GDM1 (cell line): ENCODE data around the gene FAM240A.
"Not testable (repeated sequence)": the region's sequence is repeated elsewhere in the genome, so short reads cannot be mapped to it uniquely, and the experiment has no call there.

Experiments
- DNase-seq: peaks from one replicate; lab custom pipeline; 2025; lab: John Stamatoyannopoulos, UW

Gene FAM240A

DNA sequence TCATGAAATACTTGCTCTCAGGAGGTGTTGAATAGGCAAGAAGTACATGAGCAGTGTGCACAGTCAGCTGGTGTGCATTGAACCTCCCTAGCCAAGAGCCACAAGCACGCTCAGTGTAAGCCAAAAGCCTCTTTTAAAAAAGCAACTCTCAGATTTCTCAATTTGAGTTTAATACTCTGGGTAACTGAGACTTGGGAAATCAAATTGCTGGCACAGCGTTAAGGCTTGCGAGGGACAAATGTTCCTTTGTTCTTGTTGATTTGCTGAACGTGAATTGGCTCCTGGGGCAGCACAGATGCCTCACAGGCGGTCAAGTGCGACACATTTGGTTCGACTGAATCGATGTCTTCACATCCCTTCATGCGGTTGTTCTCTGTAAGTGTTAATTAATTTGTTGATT lies at the start of gene FAM240A:
TSS of gene FAM240A (plus strand) at position 202 of the 400 bp plus-strand sequence. CDS start at position 361, 159 bp downstream.
- no peak for DNase-seq

GRCh38 chr3:46564190-46565021 lies 47.9 kb upstream of the FAM240A start:
- no peak for DNase-seq

DNA sequence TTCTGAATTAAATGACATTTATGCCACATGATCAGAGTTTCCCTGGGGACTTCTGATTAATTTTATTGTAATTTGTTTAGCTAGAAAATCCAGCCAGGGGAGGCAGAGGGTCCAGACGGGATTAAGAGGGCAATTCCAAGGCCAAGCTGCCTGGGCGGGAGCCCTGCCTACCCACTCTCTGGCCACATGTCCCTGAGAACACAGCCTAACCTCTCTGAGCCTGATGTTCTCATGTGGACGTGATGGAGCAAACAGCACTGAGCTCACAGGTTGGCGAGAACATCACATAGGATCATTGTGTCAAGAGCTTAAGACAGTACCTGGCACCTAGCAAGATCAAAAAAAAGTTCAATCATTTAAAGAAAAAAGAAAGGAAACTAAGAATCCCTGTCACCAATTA lies 47.2 kb upstream of the FAM240A start:
- no peak for DNase-seq

- DNase-seq: no peak
Measured at GRCh38 chr3:46565607-46566039, 46.7 kb upstream of the FAM240A start.

GRCh38 chr3:46566040-46566641 lies 46.2 kb upstream of the FAM240A start, which contains the start of gene LRRC2:
LRRC2 (minus strand) TSS chr3:46566302; CDS start chr3:46551591, 14,711 bp downstream.
- no peak for DNase-seq

- DNase-seq: no peak
Measured at GRCh38 chr3:46571684-46572083, 40.6 kb upstream of the FAM240A start.

DNA sequence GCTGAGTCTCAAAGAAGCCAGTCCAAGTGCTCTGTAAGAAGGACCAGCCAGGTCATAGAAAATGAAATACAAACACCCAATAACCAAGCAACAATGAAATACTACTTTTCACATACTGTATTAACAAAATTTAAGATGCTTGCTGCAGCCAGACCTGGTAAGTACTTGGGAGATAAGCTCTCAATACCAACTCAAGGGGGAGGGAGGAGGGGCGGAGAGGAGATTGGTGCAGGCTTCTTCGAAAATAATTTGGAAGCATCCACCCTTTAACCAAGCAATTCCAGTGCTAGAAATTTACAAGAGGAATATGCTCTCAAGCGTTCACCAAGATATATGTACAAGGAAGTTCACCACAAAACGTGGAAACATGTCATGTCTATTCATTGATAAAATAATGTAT lies 38.6 kb upstream of the FAM240A start:
- DNase-seq: no peak

DNA sequence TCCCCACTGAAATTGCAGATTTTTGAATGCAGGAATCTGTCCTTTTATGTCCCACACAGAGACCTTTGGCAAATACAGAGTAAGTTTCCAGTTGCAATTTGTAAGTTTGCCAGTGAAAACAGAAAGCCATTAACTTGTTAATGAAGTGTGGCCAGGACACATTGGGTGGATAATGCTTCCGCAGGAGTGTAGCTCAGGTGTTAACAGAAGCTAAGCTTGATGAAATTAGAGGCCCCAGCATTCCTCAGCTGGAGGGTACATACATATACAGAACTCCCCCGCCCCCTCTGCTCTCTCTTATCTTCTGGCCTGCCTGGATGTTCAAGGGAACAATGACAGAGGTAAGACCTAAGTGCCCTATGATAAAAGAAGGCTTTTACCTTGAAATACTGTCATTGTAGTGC lies 38.1 kb upstream of the FAM240A start:
- no peak for DNase-seq

DNA sequence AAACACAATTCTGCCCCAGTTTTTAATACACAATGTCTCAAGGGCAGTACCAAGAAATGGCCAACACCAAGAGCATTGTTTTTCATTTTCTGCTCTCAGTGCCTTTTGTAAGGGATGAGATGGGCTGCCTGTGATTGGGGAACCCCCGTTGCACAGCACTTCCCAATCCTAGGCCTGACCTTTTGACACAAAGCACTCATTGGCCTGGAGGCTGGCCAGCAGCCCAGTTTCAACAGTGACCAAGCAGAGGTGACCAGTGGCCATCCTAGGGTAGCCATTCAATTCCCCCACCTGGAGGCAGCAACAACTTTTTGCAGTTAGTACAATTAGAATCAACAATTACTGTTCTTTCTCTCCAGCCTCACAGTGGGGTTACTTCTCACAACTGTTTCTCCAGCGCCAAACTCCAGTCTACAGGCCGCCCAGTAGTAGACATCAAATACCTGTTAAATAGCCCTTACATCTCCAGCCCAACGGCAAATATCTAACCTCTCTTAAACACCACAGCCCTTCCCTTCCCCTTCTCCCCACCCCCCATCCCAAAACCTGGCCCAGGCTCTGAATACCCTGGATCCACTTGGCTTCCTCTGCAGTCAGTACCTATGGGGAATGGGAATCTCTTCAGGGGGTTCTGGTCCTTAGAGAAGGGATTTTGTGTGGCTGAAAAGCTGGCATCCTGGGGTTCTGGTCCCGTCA lies 37.3 kb upstream of the FAM240A start:
- DNase-seq: no peak

DNA sequence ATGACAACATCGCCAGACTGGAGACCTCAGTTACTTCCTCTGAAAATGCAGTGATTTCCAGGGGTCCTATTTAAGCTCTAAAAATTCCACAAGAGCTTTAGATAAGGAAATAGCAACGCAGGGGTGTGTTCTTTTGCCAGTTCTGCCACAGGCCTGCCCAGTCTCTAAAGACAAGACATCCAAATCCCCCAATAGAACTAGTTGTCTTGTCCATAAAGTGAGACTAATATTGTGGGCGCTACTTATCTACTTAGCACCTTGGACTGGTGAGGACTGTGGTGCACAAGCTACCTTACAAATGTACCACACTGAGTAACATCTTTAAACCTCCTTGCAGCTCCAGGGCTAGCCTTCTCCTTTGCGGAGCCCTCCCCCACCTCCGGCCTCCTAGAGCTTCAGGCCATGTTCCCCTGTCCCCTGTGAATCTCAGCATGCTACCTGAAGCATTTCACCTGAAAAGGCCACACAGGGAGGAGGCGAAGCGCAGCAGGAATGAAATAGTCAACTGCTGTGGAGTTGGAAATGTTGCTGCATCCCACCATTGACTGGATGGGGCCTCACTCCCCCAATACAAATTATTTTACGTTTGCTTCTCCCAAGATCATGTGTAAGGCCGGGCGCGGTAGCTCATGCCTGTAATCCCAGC lies 36.6 kb upstream of the FAM240A start:
- no peak for DNase-seq

GRCh38 chr3:46576386-46576785 lies 35.9 kb upstream of the FAM240A start:
- no peak for DNase-seq

- no peak for DNase-seq
Measured at GRCh38 chr3:46576879-46577278, 35.4 kb upstream of the FAM240A start.

- DNase-seq: not testable (repeated sequence)
Measured at GRCh38 chr3:46577580-46578249, 34.6 kb upstream of the FAM240A start.

DNA sequence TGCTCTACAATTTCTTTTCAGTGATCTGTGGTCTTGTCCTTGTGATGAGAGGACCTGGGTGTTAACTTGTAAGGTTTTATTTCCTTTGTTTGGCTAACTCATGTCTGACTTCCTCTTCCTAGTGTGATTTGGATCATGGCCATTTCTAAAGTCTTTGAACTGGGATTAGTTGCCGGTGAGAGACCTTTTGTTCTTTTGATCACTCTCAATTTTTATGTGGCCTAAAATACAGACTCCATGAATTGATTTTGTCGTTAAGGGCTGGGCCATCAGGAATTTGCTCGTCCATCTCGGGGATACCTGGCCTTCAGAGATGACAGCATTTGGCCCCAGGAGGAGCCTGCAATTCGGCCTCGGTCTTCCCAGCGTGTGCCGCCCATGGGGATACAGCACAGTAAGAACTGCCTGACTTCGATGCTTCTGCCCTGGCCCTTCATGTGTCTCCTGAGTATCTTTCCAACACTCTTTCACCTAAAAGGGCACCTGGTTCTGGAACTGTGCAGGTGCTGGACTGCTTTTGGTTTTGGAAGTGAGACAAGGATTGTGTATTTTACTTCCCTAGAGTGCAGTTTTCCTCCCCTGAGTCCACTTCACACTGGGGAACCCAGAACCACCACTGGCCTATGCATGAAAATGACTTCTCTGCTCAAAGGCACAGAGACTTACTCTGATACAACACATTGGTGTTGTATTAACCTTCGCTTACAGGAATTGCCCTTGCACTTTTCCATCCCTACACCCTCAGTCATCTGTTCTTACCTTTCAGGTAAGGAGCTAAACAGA lies 33.2 kb upstream of the FAM240A start:
- DNase-seq: no peak

DNA sequence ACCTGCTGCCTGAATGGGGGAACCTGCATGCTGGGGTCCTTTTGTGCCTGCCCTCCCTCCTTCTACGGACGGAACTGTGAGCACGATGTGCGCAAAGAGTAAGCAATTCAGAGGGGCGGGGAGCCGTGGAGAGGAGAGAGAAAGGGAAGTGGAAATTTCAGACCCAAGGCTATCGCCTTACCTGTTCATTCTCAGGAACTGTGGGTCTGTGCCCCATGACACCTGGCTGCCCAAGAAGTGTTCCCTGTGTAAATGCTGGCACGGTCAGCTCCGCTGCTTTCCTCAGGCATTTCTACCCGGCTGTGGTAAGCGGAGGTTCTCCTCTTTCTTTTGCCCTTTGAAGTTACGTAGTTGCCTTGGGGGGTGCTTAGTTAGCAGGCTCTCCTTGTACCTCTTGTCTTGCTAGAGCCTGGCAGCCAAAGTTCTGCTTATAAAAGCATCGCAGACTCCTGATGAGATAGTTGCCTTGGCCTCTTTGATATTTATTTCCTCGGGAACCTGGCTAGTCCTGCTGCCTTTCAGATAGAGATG lies 32.5 kb upstream of the FAM240A start:
- no peak for DNase-seq

GRCh38 chr3:46580675-46581074 lies 31.6 kb upstream of the FAM240A start:
- DNase-seq: no peak

DNA sequence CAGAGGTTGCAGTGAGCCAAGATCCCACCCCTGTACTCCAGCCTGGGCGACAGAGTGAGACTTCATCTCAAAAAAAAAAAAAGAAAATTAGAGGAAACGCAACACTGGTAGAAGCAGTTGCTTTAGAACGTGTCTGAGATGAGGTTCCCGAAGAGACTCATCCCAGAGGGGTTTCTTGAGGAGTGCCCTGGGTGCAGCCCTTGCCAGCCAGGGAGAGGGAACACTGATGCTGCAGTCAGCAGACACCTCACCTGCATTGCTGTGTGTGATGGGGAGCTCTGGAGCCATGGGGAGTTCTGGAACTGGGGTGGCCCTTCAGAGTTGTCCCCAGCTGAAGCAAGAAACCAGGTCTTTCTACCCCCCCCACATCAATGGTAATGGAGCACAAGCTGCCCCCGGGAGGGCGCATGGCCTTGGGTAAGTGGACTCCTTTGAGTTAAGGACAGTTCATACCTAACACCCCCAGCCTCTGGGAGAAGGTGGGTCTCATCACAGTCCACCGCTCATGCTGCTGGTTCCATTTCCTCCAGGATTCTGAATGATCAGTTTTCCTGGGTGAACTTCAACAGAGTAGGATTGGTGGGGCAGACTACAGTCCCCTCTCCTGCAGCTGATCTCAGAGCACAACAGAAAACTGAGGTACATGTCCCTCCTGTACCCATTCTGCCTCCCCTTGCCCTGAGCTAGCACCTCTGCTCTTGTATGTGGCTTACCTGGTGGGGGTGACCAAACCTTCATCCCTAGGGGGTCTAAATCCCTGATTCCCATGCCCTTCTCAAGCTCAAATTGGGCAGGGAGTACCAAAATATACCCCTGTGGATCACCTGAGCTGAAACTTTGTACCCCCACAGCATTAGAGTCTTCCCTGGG lies 27.5 kb upstream of the FAM240A start:
- no peak for DNase-seq

DNA sequence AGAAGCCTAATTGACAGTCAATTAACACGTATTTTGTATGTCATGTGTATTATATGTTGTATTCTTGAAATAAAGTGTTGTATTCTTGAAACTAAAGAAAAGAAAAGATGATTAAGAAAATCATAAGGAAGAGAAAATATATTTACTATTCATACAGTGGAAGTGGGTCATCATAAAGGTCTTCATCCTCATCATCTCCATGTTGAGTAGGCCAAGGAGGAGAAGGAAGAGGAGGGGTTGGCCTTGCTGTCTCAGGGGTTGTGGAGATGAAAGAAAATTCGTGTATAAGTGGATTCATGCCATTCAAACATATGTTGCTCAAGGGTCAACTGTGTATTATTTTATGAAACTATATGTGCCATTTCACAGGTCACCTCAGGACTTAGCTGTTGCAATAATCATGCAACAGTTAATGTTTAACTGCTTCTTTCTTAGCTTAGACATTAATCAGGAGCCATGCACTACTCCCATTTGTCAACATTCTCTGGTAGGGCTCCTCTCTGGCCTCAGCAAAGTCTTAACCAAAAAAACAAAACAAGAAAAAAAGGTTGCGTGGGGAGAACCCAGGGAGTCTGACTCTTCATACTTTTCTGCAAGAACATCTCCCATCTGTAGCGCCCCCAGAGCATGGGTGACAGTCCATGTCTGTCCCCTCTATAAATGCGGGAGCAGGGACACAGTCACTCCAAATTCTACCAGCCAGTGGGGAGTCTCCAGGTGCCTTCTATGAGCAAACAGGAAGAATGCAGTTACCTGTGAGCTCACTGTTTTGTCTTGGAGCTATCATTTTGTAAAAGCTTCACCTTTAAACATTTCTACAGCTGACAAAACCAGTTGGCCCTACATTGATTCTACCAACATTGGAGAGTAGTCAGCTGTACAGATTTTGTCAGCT lies 26.3 kb upstream of the FAM240A start:
- DNase-seq: no peak
